H1 (cell line): ENCODE results near the gene CPED1. TPM values are rescaled to one million over a fixed set of nuclear protein-coding genes. Genes with fewer than 3 reads are reported as not detected.

Experiments used
- CTCF ChIA-PET: fragments of 300-600 bp; sonication (Branson Sonifier 250); formaldehyde crosslinking; loops from one replicate; lab custom pipeline; 2021; ENCODE audit not compliant: partially characterized antibody; lab: Charles Lee
- POLR2A ChIA-PET: fragments of 300-600 bp; sonication (Branson Sonifier 250); formaldehyde crosslinking; loops from one replicate; lab custom pipeline; 2021; ENCODE audit warnings: inconsistent platforms; ENCODE audit not compliant: partially characterized antibody; lab: Charles Lee
- DNase-seq, 2 experiments: peaks; one replicate each; pipeline versions ENCODE4 v3.0.0 to v3.0.0-alpha.2; 2010 to 2022; ENCODE audit warnings: low spot score in 2 of 2, low read depth in 1 of 2, mixed read lengths in 1 of 2
- FAIRE-seq: peaks from 2 replicates; lab custom pipeline; 2011; peaks lifted over from hg19 to GRCh38; lab: Jason Lieb, UNC
- H2AFZ ChIP-seq: 2 replicates; pipeline ENCODE4 v1.8.1; 2012; ENCODE audit warnings: low read length, inconsistent platforms
- H2AK5ac ChIP-seq: 2 replicates; pipeline ENCODE4 v1.6.1; 2013; ENCODE audit warnings: low read depth, low read length
- H2BK120ac ChIP-seq: replicated peaks from 2 replicates; pipeline ENCODE3; 2013; ENCODE audit warnings: low read depth, low read length, inconsistent platforms
- H2BK12ac ChIP-seq: 2 replicates; pipeline ENCODE4 v1.6.1; 2013; ENCODE audit warnings: low read depth, low read length
- H2BK15ac ChIP-seq: 2 replicates; pipeline ENCODE4 v1.6.1; 2013; ENCODE audit warnings: low read length
- H2BK20ac ChIP-seq: 2 replicates; pipeline ENCODE4 v1.6.1; 2013; ENCODE audit warnings: low read length
- H2BK5ac ChIP-seq: 2 replicates; pipeline ENCODE4 v1.6.1; 2013; ENCODE audit warnings: low read depth, low read length
- H3K14ac ChIP-seq: 2 replicates; pipeline ENCODE4 v1.6.1; 2013; ENCODE audit warnings: inconsistent platforms; ENCODE audit not compliant: insufficient read length
- H3K18ac ChIP-seq: 2 replicates; pipeline ENCODE4 v1.6.1; 2013; ENCODE audit warnings: low read length; ENCODE audit errors: extremely low read depth
- H3K23ac ChIP-seq: 2 replicates; pipeline ENCODE4 v1.6.1; 2013; ENCODE audit warnings: inconsistent platforms; ENCODE audit not compliant: insufficient read length
- H3K23me2 ChIP-seq: 2 replicates; pipeline ENCODE4 v1.6.1; 2013; ENCODE audit warnings: low read depth, low read length
- H3K27ac ChIP-seq: 2 replicates; pipeline ENCODE4 v1.6.1; 2011; ENCODE audit warnings: low read depth, low read length, inconsistent platforms
- H3K27me3 ChIP-seq, 4 experiments: replicated peaks in 1 of 4; 1 replicate in 1 of 4; 2 replicates in 3 of 4; pipeline versions ENCODE4 v1.6.1 to v1.8.1; 2011 to 2013; ENCODE audit warnings: low read length in 3 of 4, mild to moderate bottlenecking in 3 of 4, inconsistent platforms in 2 of 4, mixed read lengths in 2 of 4, moderate library complexity in 1 of 4; ENCODE audit not compliant: control insufficient read depth in 3 of 4, insufficient read depth in 3 of 4; ENCODE audit errors: extremely low read depth in 1 of 4
- H3K36me3 ChIP-seq, 4 experiments: 2 replicates each; pipeline versions ENCODE4 v1.6.1 to v1.8.1; 2011 to 2013; ENCODE audit warnings: mild to moderate bottlenecking in 4 of 4, low read length in 3 of 4, moderate library complexity in 2 of 4, control low read depth in 1 of 4, inconsistent platforms in 1 of 4; ENCODE audit not compliant: insufficient read depth in 4 of 4, control insufficient read depth in 2 of 4
- H3K4ac ChIP-seq: replicated peaks from 2 replicates; pipeline ENCODE3; 2013; ENCODE audit warnings: low read length, low read depth, mixed read lengths, inconsistent platforms; ENCODE audit not compliant: insufficient read length
- H3K4me1 ChIP-seq, 4 experiments: replicated peaks in 1 of 4; 1 replicate in 1 of 4; 2 replicates in 3 of 4; pipeline versions ENCODE4 v1.6.1 to v1.8.1; 2011 to 2013; ENCODE audit warnings: low read length in 3 of 4, inconsistent platforms in 2 of 4, mixed read lengths in 1 of 4; ENCODE audit not compliant: insufficient read depth in 4 of 4, control insufficient read depth in 3 of 4
- H3K4me2 ChIP-seq, 2 experiments: 2 replicates each; pipeline versions ENCODE4 v1.6.1 to v1.8.1; 2011 to 2013; ENCODE audit warnings: low read depth in 2 of 2, low read length in 2 of 2, control low read depth in 1 of 2, inconsistent platforms in 1 of 2, mild to moderate bottlenecking in 1 of 2; ENCODE audit not compliant: insufficient read depth in 1 of 2
- H3K4me3 ChIP-seq, 4 experiments: fragments of 200-600, 300-600 bp in 1 of 4; sonication (generic), shearing (Covaris generic), sonication (Bioruptor Twin) in 1 of 4; 2 replicates each; pipeline versions ENCODE4 v1.5.1 to v1.8.1; 2011 to 2016; ENCODE audit warnings: low read length in 4 of 4, low read depth in 3 of 4, control low read depth in 2 of 4, inconsistent platforms in 2 of 4, mild to moderate bottlenecking in 2 of 4, mixed read lengths in 1 of 4, moderate library complexity in 1 of 4; ENCODE audit not compliant: insufficient read depth in 2 of 4; ENCODE audit errors: extremely low read depth in 1 of 4
- H3K56ac ChIP-seq: replicated peaks from 2 replicates; pipeline ENCODE3; 2013; ENCODE audit warnings: low read depth, mild to moderate bottlenecking, mixed read lengths, low read length, inconsistent platforms; ENCODE audit not compliant: insufficient read length
- H3K79me1 ChIP-seq: 2 replicates; pipeline ENCODE4 v1.6.1; 2013; ENCODE audit warnings: low read depth, low read length, control low read depth
- H3K79me2 ChIP-seq, 2 experiments: 2 replicates each; pipeline versions ENCODE4 v1.6.1 to v1.8.1; 2012 to 2013; ENCODE audit warnings: low read length in 2 of 2, mild to moderate bottlenecking in 2 of 2, inconsistent platforms in 1 of 2; ENCODE audit not compliant: insufficient read depth in 2 of 2, control insufficient read depth in 1 of 2
- H3K9ac ChIP-seq, 4 experiments: replicated peaks in 1 of 4; 1 replicate in 1 of 4; 2 replicates in 3 of 4; pipeline versions ENCODE4 v1.6.1 to v1.8.1; 2011 to 2013; ENCODE audit warnings: low read depth in 3 of 4, low read length in 3 of 4, control low read depth in 2 of 4, mild to moderate bottlenecking in 2 of 4, moderate library complexity in 2 of 4, inconsistent platforms in 1 of 4; ENCODE audit errors: extremely low read depth in 1 of 4
- H3K9me3 ChIP-seq, 2 experiments: 2 replicates each; pipeline versions ENCODE4 v1.6.1 to v1.8.1; 2012 to 2013; ENCODE audit warnings: mild to moderate bottlenecking in 2 of 2, moderate library complexity in 2 of 2, control low read depth in 1 of 2, inconsistent platforms in 1 of 2, low read depth in 1 of 2, low read length in 1 of 2, mixed read lengths in 1 of 2; ENCODE audit not compliant: insufficient read depth in 2 of 2
- H4K20me1 ChIP-seq, 2 experiments: replicated peaks in 1 of 2; 2 replicates each; pipeline versions ENCODE3 to v1.8.1; 2011 to 2013; ENCODE audit warnings: inconsistent platforms in 2 of 2, low read length in 2 of 2, mild to moderate bottlenecking in 1 of 2; ENCODE audit not compliant: insufficient read depth in 2 of 2, control insufficient read depth in 1 of 2
- H4K5ac ChIP-seq: 2 replicates; pipeline ENCODE4 v1.6.1; 2013; ENCODE audit warnings: low read length, low read depth, mixed read lengths, inconsistent platforms; ENCODE audit not compliant: insufficient read length
- H4K8ac ChIP-seq: 2 replicates; pipeline ENCODE4 v1.8.0; 2013; ENCODE audit warnings: mild to moderate bottlenecking, moderate library complexity, low read length, inconsistent platforms; ENCODE audit not compliant: insufficient read depth; ENCODE audit errors: extremely low read depth
- H4K91ac ChIP-seq: replicated peaks from 2 replicates; pipeline ENCODE3; 2013; ENCODE audit warnings: low read length, mixed read lengths, inconsistent platforms; ENCODE audit not compliant: insufficient read length
- CEBPB ChIP-seq: IDR thresholded peaks from 2 replicates; pipeline ENCODE4 v1.6.1; 2012; ENCODE audit warnings: low read depth, low read length
- CTBP2 ChIP-seq: IDR thresholded peaks from 2 replicates; pipeline ENCODE4 v1.7.0; 2011; ENCODE audit warnings: borderline replicate concordance, mild to moderate bottlenecking, moderate library complexity, mixed read lengths, low read length; ENCODE audit not compliant: insufficient read depth, insufficient read length
- PHF8 ChIP-seq: fragments of 200-600 bp; sonication (generic); conservative IDR thresholded peaks from 2 replicates; pipeline ENCODE4 v1.7.1; 2012; ENCODE audit warnings: low read depth, mild to moderate bottlenecking, inconsistent platforms, low read length, moderate library complexity
- SP2 ChIP-seq: IDR thresholded peaks from 2 replicates; pipeline ENCODE4 v1.6.1; 2012; ENCODE audit warnings: mild to moderate bottlenecking, low read length, inconsistent platforms
- TBP ChIP-seq: IDR thresholded peaks from 2 replicates; pipeline ENCODE4 v1.6.1; 2011; ENCODE audit warnings: low read depth, low read length, improper control_type of control experiment
- WGBS, 2 experiments: shearing (Covaris generic) in 1 of 2; methylation state at CpG; one replicate each; pipeline versions ENCODE4 v1.1.6 to v1.1.7; 2013 to 2015; ENCODE audit warnings: low lambda C conversion rate in 2 of 2, mixed read lengths in 2 of 2, inconsistent platforms in 1 of 2, low coverage in 1 of 2, missing lambda C conversion rate in 1 of 2; ENCODE audit not compliant: insufficient replicate concordance in 2 of 2, insufficient coverage in 1 of 2, insufficient read length in 1 of 2; ENCODE audit errors: extremely low coverage in 1 of 2, missing lambda C conversion rate in 1 of 2; 5-methylcytosine and 5-hydroxymethylcytosine counted together
- polyA plus RNA-seq, 7 experiments: library from polyadenylated mRNA; depleted of rRNA in 3 of 7; stranded (reverse) in 5 of 7; unstranded in 2 of 7; fragments of >200 nt in 5 of 7; fragments of 200-250 nt in 2 of 7; gene quantifications; 1 replicate in 5 of 7; 2 replicates in 1 of 7; 4 replicates in 1 of 7; pipeline versions ENCODE4 v1.2.1 to v1.2.3, GENCODE V29; 2011 to 2013; ENCODE audit warnings: missing spikeins in 2 of 7, mixed read lengths in 2 of 7
- total RNA-seq: library from RNA; stranded (reverse); fragmentation: NEBNext Ultra II Directional; extraction: Animal tissue kit (Norgen Biotek cat#: 25700); gene quantifications from 2 replicates; pipeline ENCODE4 v1.2.1, GENCODE V29; 2021

CPED1 gene
- total and polyA plus RNA-seq, 2 of the 8 experiments (the other 6 are each of a cell fraction or from before 2014, with no cell fraction given) = 0.08 to 0.39 TPM

GRCh38 chr7:121160150-121161008 lies 171.9 kb downstream of the CPED1 start:
- Histone ChIP-seq H3K9ac (no peak overlapping the region), H4K20me1 (no peaks in the 10 kb centered on the region), H4K91ac (no peak overlapping the region), H3K14ac (no peak overlapping the region), H3K18ac (no peak overlapping the region), H3K79me1 (no peaks in the 10 kb centered on the region), H2BK15ac (no peak overlapping the region), H2BK12ac (no peak overlapping the region), H3K27ac (no peak overlapping the region), H3K4ac (no peak overlapping the region), H3K4me2 (no peak overlapping the region), H2BK120ac (no peak overlapping the region), H3K9me3 (no peaks in the 10 kb centered on the region), H3K27me3 (no peaks in the 10 kb centered on the region), H2AFZ (0 out of 2 replicates have a peak overlapping the region, but pooled peaks have one; percentile 21), H2BK5ac (no peak overlapping the region), H4K8ac (no peak overlapping the region), H3K4me1 (no peaks in the 10 kb centered on the region), H3K23me2 (no peaks in the 10 kb centered on the region), H3K23ac (no peak overlapping the region), H3K56ac (no peak overlapping the region), H2AK5ac (no peak overlapping the region), H2BK20ac (no peak overlapping the region), H3K36me3 (no peaks in the 10 kb centered on the region), H3K4me3 (no peak overlapping the region), H3K79me2 (no peaks in the 10 kb centered on the region), H4K5ac (no peak overlapping the region)
- no peak for FAIRE-seq
- ChIA-PET POLR2A (no interaction called here), CTCF (interaction anchor here (1.0 to 1.3 kb wide), 2 partner anchors 10 to 52 kb away, joined by 3 read pairs; no protein-coding TSS in a partner anchor)
- whole genome bisulfite sequencing, 2 experiments = 96% methylated on average over 4 of the region's 4 CpGs; no CpG with 5 or more reads in 1 of the 2 experiments
- no peak for TF ChIP-seq CTBP2
- peak; percentile 11; the same call in 1 of the 2 replicates for TF ChIP-seq CEBPB
- no peak for TF ChIP-seq TBP
- no peak for TF ChIP-seq PHF8
- TF ChIP-seq SP2 = no peak
- no peak for DNase-seq
